ENCODE data around the gene TRPV5.

DNA sequence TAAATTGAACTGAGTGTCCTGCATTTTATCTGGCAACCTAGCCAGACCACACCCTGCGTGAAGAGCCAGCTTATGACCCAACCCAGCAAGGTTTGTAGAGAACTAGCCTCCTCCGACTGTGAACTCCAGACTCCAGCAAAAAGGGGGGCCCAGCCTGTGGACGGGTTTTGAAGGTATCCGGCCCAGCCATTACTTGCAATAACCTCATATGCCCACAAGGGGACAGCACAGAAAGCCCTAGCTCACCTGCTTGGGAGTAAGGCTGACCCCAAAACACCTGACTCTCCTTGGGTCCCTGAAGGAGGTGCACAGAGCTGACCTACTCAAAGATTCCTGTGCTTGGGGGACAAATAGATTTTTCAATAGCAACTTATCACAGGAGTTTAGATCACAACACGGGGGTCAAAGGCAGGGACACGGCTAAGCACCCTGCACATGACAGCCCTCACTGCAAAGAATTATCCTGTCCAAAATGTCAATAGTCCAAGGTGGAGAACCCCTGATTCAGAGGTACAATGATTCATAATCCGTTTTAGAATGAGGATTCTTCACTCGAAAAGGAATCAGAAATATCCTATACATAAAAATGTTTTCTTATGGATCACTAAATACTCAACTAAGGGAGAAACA, 52.6 kb downstream of the TRPV5 start:
- TF ChIP-seq, protein P1, sequence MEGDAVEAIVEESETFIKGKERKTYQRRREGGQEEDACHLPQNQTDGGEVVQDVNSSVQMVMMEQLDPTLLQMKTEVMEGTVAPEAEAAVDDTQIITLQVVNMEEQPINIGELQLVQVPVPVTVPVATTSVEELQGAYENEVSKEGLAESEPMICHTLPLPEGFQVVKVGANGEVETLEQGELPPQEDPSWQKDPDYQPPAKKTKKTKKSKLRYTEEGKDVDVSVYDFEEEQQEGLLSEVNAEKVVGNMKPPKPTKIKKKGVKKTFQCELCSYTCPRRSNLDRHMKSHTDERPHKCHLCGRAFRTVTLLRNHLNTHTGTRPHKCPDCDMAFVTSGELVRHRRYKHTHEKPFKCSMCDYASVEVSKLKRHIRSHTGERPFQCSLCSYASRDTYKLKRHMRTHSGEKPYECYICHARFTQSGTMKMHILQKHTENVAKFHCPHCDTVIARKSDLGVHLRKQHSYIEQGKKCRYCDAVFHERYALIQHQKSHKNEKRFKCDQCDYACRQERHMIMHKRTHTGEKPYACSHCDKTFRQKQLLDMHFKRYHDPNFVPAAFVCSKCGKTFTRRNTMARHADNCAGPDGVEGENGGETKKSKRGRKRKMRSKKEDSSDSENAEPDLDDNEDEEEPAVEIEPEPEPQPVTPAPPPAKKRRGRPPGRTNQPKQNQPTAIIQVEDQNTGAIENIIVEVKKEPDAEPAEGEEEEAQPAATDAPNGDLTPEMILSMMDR (IDR thresholded peaks at IDR 0.05): peak; percentile 55 to 80 (median 65)
- TF ChIP-seq POLR2A (IDR thresholded peaks at IDR 0.05): no peak
